B cell (primary cell): ENCODE data around the gene COBL. TPM values are rescaled to one million over a fixed set of nuclear protein-coding genes. Genes with fewer than 3 reads are reported as not detected.

Experiments
- ATAC-seq: fragments of 200-7000 bp; cut with Tn5 transposase; one replicate; pipeline ENCODE4 v1.10.0; 2021; ENCODE audit warnings: low read depth, mild to moderate bottlenecking, moderate number of reproducible peaks, moderate library complexity
- CTCF ChIA-PET: fragments of 350-600 bp; sonication (Branson Sonifier 250); formaldehyde crosslinking; loops from one replicate; lab custom pipeline; 2021; ENCODE audit warnings: antibody characterized with exemption, inconsistent platforms; lab: Charles Lee
- POLR2A ChIA-PET: fragments of 350-600 bp; sonication (Branson Sonifier 250); formaldehyde crosslinking; loops from one replicate; lab custom pipeline; 2021; ENCODE audit warnings: antibody characterized with exemption; lab: Charles Lee
- DNase-seq: peaks from one replicate; pipeline ENCODE4 v3.0.0; 2013
- H2AFZ ChIP-seq: 2 replicates; pipeline ENCODE4 v1.6.1; 2012; ENCODE audit warnings: mild to moderate bottlenecking, low read depth, low read length; ENCODE audit not compliant: insufficient read depth, poor library complexity, severe bottlenecking
- H3K27ac ChIP-seq, 2 donors: 1 replicate in 1 of 2; 2 replicates in 1 of 2; pipeline ENCODE4 v1.5.1; 2012 to 2013; ENCODE audit warnings: low read length in 2 of 2, mild to moderate bottlenecking in 2 of 2, moderate library complexity in 1 of 2
- H3K27me3 ChIP-seq, 4 experiments: fragments of 200-600 bp in 1 of 4; sonication (generic) in 1 of 4; replicated peaks in 1 of 4; 1 replicate in 2 of 4; 2 replicates in 2 of 4; pipeline versions ENCODE4 v1.6.1 to v1.7.0; 2013 to 2016; ENCODE audit warnings: low read length in 3 of 4, mild to moderate bottlenecking in 2 of 4, mixed read lengths in 1 of 4, moderate library complexity in 1 of 4; ENCODE audit not compliant: insufficient read depth in 4 of 4, control insufficient read depth in 3 of 4; ENCODE audit errors: control extremely low read depth in 1 of 4
- H3K36me3 ChIP-seq, 2 experiments: replicated peaks in 1 of 2; 1 replicate in 1 of 2; 2 replicates in 1 of 2; pipeline versions ENCODE4 v1.6.1 to v1.7.1; 2013; ENCODE audit warnings: low read length in 1 of 2; ENCODE audit not compliant: insufficient read depth in 2 of 2, control insufficient read depth in 1 of 2; ENCODE audit errors: control extremely low read depth in 1 of 2, extremely low read depth in 1 of 2
- H3K4me1 ChIP-seq, 2 donors: fragments of 200-600 bp in 1 of 2; sonication (generic) in 1 of 2; 1 replicate in 1 of 2; 2 replicates in 1 of 2; pipeline versions ENCODE4 v1.5.1 to v1.6.1; 2013 to 2017; ENCODE audit warnings: low read length in 2 of 2; ENCODE audit not compliant: control insufficient read depth in 2 of 2, insufficient read depth in 2 of 2
- H3K4me2 ChIP-seq: replicated peaks from 2 replicates; pipeline ENCODE3; 2012; ENCODE audit warnings: mild to moderate bottlenecking, low read depth, low read length; ENCODE audit not compliant: poor library complexity, severe bottlenecking
- H3K4me3 ChIP-seq, 5 experiments: fragments of 200-600 bp in 1 of 5; sonication (generic) in 1 of 5; 1 replicate in 3 of 5; 2 replicates in 2 of 5; pipeline versions ENCODE4 v1.5.1 to v1.7.0; 2011 to 2016; ENCODE audit warnings: low read length in 4 of 5, mild to moderate bottlenecking in 4 of 5, low read depth in 2 of 5, control low read depth in 1 of 5, moderate library complexity in 1 of 5; ENCODE audit not compliant: insufficient read depth in 1 of 5; ENCODE audit errors: control extremely low read depth in 1 of 5, extremely low read depth in 1 of 5
- H3K79me2 ChIP-seq: fragments of 200-600 bp; sonication (generic); one replicate; pipeline ENCODE4 v1.6.0; 2016; ENCODE audit warnings: low read length; ENCODE audit not compliant: control insufficient read depth, insufficient read depth
- H3K9ac ChIP-seq: fragments of 200-600 bp; sonication (generic); 2 replicates; pipeline ENCODE4 v1.6.1; 2017; ENCODE audit warnings: mild to moderate bottlenecking, low read length, moderate library complexity
- H3K9me3 ChIP-seq, 3 donors: one replicate each; pipeline versions ENCODE4 v1.6.1 to v1.7.1; 2013; ENCODE audit warnings: low read length in 2 of 3; ENCODE audit not compliant: control insufficient read depth in 2 of 3, insufficient read depth in 1 of 3; ENCODE audit errors: control extremely low read depth in 1 of 3
- H4K20me1 ChIP-seq: 2 replicates; pipeline ENCODE4 v1.6.0; 2012; ENCODE audit warnings: mild to moderate bottlenecking, low read length; ENCODE audit not compliant: insufficient read depth, control insufficient read depth, poor library complexity, severe bottlenecking
- H3K27ac Mint-ChIP-seq: one replicate; pipeline ENCODE4 v1.8.0; 2021; ENCODE audit warnings: mixed read lengths
- H3K27me3 Mint-ChIP-seq: one replicate; pipeline ENCODE4 v1.8.0; 2021; ENCODE audit warnings: mixed read lengths
- H3K4me1 Mint-ChIP-seq: one replicate; pipeline ENCODE4 v1.8.0; 2021; ENCODE audit warnings: mixed read lengths
- H3K4me3 Mint-ChIP-seq: one replicate; pipeline ENCODE4 v1.8.0; 2021; ENCODE audit warnings: mixed read lengths
- H3K9me3 Mint-ChIP-seq: one replicate; pipeline ENCODE4 v1.8.0; 2022; ENCODE audit warnings: mixed read lengths; ENCODE audit not compliant: insufficient read depth
- CTCF ChIP-seq: fragments of 200-600 bp; IDR thresholded peaks from one replicate; pipeline ENCODE4 v1.8.0; 2022; ENCODE audit warnings: antibody characterized with exemption, mild to moderate bottlenecking
- EZH2 ChIP-seq: IDR thresholded peaks from 2 replicates; pipeline ENCODE4 v1.6.1; 2012; ENCODE audit warnings: borderline replicate concordance, low read depth, mild to moderate bottlenecking, moderate library complexity, low read length; ENCODE audit not compliant: insufficient read depth, poor library complexity, severe bottlenecking
- WGBS: methylation state at CpG from one replicate; pipeline ENCODE4 v1.1.5; 2013; ENCODE audit warnings: missing lambda C conversion rate; ENCODE audit not compliant: insufficient coverage; 5-methylcytosine and 5-hydroxymethylcytosine counted together
- intact Hi-C: fragments of 100-400 bp; cut with micrococcal nuclease; formaldehyde crosslinking; loops from one replicate; pipeline ENCODE4 v1.10.0; 2022
- polyA plus RNA-seq: library from polyadenylated mRNA; depleted of rRNA; stranded (reverse); fragments of >200 nt; gene quantifications from 2 replicates; pipeline ENCODE4 v1.2.3, GENCODE V29; 2012
- total RNA-seq, 2 donors: library from RNA; stranded (reverse); fragments of 120-200 nt in 1 of 2; gene quantifications; 1 replicate in 1 of 2; 2 replicates in 1 of 2; pipeline versions ENCODE4 v1.2.3 to v1.2.4, GENCODE V29; 2013 to 2022

COBL gene
- total and polyA plus RNA-seq, 2 donors (not counting 1 experiment from before 2014, with no cell fraction given): not detected

- no peak for DNase-seq
- Histone ChIP-seq H2AFZ (no peak overlapping the region), H4K20me1 (no peaks in the 10 kb centered on the region), H3K4me2 (no peak overlapping the region), H3K27ac (no peak overlapping the region), H3K79me2 (no peaks in the 10 kb centered on the region), H3K4me1 (no peaks in the 10 kb centered on the region), H3K9ac (no peak overlapping the region), H3K36me3 (no peaks in the 10 kb centered on the region), H3K9me3 (no peaks in the 10 kb centered on the region), H3K27me3 (peaks cover 0 to 3% (median 0%) of the 10 kb centered on the region in 4 experiments), H3K4me3 (no peak overlapping the region)
- H3K4me3 Mint-ChIP-seq: no peak overlapping the region
- TF ChIP-seq CTCF: no peak
- TF ChIP-seq EZH2: no peak
- ChIA-PET POLR2A (no interaction called here), CTCF (no interaction called here)
- intact Hi-C loops: no loop called here
- no peak for ATAC-seq
- H3K4me1 Mint-ChIP-seq: no peaks in the 10 kb centered on the region
- H3K27me3 Mint-ChIP-seq: peaks cover 7% of the 10 kb centered on the region
- H3K27ac Mint-ChIP-seq: no peak overlapping the region
- 63% methylated on average over 5 of the region's 14 CpGs for WGBS
- no peaks in the 10 kb centered on the region for H3K9me3 Mint-ChIP-seq
Measured at GRCh38 chr7:51326656-51327286, 10.2 kb upstream of the COBL start.

DNA sequence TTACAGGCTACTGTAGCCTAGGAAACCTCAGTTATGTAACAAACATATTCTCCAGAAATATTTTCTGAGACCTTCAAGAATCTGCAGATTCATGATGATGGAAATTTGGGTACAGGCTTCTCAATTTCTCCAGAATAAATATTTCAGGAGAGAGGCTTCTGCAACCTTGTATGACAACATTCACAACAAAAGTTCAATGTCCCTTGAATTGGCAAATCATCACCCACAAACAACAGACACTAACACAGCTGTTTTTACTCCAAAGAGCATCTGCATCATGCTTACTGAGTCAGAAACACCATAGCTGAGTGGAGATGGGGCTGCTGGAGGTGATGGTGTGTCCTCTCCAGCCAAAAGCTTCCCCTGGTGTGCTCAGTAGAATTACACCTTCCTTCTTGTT, 9.3 kb upstream of the COBL start:
- Mint-ChIP-seq H3K4me3 (no peak overlapping the region), H3K9me3 (no peaks in the 10 kb centered on the region), H3K4me1 (no peaks in the 10 kb centered on the region), H3K27ac (no peak overlapping the region), H3K27me3 (peaks cover 7% of the 10 kb centered on the region)
- ATAC-seq: no peak
- H3K79me2 ChIP-seq: no peaks in the 10 kb centered on the region
- H3K9ac ChIP-seq: no peak overlapping the region
- no peak for DNase-seq
- ChIA-PET POLR2A (no interaction called here), CTCF (no interaction called here)
- no peak overlapping the region for H2AFZ ChIP-seq
- peaks cover 0 to 3% (median 0%) of the 10 kb centered on the region in 4 experiments for H3K27me3 ChIP-seq
- no peak overlapping the region for H3K27ac ChIP-seq
- H3K4me3 ChIP-seq: no peak overlapping the region
- no peak for TF ChIP-seq CTCF
- no peak for TF ChIP-seq EZH2
- H3K36me3 ChIP-seq: no peaks in the 10 kb centered on the region
- intact Hi-C loops: no loop called here
- no peaks in the 10 kb centered on the region for H3K9me3 ChIP-seq
- no peaks in the 10 kb centered on the region for H4K20me1 ChIP-seq
- H3K4me1 ChIP-seq: no peaks in the 10 kb centered on the region
- no peak overlapping the region for H3K4me2 ChIP-seq
